ENCODE results near the gene PAM16.

DNA sequence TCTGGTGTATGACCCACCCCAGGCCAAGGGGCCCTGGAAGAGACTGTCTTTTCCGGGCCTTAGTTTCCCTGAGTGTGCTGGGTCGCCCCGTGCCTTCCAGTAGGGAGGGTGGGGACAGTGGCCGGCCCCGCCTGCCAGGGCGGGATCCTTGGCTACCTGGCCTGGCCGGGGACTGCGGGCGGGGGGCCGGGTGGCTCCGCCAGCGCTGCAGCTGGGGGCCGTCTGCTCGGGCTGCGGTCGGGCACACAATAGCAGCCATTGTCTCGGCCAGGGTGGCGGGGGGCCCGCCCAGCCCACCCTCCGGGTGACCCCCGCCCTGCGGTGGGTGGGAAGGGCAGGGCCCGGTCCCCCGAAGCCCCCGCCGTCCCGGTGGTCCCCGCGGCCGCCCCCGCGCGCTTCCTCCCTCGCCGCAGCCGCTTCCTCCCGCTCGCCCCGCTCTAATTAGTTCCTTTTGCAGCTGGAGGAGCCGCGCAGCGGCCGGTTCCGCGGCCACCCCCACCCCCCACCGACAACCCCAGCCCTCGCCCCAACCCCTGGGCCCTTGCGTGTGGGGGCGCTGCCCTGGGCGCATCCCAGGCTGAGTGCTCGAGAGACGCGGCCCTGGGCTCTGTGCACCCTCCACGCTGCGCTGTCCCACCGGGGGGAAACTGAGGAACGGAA is 23.6 kb downstream of the PAM16 start:
- TF ChIP-seq, protein P1, sequence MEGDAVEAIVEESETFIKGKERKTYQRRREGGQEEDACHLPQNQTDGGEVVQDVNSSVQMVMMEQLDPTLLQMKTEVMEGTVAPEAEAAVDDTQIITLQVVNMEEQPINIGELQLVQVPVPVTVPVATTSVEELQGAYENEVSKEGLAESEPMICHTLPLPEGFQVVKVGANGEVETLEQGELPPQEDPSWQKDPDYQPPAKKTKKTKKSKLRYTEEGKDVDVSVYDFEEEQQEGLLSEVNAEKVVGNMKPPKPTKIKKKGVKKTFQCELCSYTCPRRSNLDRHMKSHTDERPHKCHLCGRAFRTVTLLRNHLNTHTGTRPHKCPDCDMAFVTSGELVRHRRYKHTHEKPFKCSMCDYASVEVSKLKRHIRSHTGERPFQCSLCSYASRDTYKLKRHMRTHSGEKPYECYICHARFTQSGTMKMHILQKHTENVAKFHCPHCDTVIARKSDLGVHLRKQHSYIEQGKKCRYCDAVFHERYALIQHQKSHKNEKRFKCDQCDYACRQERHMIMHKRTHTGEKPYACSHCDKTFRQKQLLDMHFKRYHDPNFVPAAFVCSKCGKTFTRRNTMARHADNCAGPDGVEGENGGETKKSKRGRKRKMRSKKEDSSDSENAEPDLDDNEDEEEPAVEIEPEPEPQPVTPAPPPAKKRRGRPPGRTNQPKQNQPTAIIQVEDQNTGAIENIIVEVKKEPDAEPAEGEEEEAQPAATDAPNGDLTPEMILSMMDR (IDR thresholded peaks at IDR 0.05), result no peak
- no peak for TF ChIP-seq POLR2A (IDR thresholded peaks at IDR 0.05)

All from lower leg skin (tissue), 3 donors.